NCI-H1092 (cell line): ENCODE measurements around the gene PPP1R13L.
"Not testable (repeated sequence)": the region's sequence is repeated elsewhere in the genome, so short reads cannot be mapped to it uniquely, and the experiment has no call there.

Experiments
- DNase-seq: peaks from one replicate; lab custom pipeline; 2025; lab: John Stamatoyannopoulos, UW

The PPP1R13L gene

DNA sequence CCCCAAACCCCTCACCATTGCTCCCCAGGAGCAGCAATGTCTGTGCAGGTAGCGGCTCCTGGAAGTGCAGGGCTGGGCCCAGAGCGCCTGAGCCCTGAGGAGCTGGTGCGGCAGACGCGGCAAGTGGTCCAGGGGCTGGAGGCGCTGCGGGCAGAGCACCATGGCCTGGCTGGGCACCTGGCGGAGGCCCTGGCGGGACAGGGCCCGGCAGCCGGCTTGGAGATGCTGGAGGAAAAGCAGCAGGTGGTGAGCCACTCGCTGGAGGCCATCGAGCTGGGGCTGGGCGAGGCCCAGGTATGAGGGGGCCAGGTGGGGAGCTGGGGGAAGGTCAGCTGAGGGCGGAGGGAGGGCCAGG, 59.4 kb downstream of the PPP1R13L start:
- no peak for DNase-seq

DNA sequence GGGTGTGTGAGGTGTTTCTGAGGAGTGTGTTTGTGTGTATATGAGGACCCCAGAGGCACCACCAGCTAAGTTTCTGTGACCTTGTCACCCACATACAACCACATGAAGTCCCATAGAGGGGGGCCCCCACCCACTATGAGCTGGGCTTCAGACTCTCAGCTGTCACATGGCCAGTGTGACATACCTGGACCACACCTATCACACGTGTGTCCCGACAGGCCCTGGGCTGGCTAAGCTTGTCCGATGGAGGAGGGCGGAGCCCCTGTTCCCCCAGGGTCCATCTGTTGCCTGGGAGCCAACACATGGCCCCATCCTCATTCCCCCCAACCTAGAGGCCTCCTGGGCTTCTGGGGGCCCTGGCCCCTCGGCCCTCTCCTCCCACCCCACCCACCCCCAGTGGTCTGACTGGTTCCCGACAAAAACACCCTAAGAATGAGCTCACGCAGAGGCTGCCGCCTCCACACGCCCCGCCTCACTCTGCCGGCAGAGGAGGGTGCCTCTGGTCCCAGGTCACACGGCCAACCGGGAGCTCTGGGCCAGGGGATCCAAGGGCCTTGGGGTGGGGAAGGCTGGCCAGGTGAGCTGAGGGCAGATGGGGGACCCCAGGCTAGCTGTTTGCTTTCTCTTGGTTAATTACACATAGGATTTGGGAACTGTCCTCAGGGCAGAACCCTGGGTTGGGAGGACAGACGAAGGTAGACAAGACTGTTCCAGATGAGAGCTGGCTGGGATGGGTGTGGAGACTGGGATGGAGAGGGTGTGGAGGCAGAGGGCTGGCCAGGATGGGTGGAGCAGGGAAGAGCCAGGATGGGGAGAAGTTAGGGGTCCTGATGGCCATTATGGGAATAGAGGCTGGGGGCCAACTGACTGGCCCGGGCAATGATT, 60.0 kb downstream of the PPP1R13L start:
- no peak for DNase-seq

DNA sequence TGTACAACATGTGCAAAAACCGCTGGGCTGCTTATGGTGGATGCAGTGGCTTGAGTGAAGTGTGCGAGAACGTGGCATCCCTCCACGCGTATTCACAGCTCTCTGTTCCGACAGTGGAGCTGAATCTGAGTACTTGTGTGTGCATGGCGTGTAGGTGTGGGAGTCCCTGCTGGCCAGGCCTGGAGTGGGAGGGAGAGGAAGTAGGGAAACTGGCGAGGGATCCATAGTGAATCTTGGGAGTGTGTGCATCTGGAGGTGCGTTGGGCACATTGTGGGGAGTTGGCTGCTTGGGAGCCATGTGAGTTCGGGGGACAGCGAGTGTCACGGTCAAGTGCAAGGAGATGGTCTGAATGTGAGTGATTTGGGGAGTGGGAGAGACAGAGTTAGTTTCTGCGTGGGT, 62.0 kb downstream of the PPP1R13L start:
- no peak for DNase-seq

DNA sequence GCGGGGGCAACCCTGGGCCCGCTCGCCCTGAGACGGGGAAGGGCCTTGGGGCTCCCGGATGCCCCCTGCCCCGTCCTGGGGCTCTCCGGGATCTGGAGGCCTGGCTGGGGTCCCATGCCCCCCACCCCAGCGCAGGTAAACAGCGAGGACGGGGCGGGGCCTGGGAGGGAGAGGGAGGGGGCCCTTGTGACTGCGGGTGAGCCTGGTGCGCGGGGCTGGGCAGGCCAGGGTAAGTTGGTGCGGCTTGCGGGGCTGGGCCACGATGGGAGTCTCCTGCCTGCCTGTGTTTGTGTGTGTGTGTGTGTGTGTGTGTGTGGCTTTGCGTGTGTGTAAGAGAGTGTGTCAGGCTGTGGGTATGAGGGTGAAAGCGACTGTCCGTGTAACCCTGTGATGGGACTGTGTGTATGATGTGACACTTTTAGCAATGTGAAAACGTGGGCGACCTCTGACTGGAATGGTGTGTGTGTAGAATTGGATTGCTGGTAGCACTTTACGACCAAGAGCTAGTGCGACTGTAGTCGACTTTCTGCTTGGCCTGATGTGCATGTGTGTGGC, 63.9 kb downstream of the PPP1R13L start:
- DNase-seq, result no peak

DNA sequence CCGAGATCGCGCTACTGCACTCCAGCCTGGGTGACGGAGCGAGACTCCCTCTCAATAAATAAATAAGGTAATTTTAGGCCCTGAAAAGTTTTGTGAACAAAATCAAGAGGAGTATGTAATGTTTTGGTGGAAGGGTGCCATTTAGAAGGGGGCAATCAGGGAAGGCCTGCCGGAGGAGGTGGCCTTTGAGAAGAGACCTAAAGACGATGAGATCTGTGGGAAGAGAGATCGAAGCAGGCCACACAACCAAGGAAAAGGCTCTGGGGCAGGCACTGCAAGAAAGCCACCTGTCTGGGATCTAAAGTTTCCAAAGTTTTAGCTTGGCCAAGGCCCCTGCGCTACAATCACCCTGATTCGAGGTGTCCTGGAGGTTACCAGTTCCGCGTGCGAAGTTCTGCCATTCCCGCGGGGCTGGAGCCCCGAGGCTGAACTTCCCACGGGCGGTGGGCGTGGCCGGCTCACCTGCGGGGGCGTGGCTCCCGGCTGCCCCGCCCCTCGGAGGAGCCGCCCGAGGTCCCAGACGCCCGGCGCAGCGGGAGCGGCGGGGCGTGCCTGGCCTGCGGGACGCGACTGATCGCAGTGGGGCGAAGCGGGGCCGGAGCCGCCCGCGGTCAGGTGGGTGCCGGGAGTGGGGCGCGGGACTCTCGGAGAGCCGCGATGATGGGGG, 64.5 kb downstream of the PPP1R13L start, which contains the start of gene KLC3:
Gene KLC3, plus strand, starts transcription at position 519 of the 667 bp plus-strand sequence. CDS start 4,792 bp downstream, outside the sequence.
- DNase-seq, result no peak

DNA sequence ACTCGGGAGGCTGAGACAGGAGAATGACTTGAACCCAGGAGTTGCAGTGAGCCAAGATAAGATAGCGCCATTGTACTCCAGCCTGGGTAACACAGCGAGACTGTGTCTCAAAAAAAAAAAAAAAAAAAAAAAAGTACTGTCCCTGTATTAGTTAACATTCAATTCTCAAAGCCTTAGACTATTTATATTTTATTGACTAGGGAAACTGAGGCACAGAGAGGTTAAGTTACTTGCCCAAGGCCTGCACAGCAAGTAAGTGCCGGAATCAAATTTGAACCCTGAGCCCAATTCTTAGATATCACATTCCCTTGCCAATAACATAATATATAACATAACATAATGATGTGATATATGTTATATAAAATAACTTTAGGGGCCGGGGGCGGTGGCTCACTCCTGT, 65.2 kb downstream of the PPP1R13L start:
- no peak for DNase-seq

DNA sequence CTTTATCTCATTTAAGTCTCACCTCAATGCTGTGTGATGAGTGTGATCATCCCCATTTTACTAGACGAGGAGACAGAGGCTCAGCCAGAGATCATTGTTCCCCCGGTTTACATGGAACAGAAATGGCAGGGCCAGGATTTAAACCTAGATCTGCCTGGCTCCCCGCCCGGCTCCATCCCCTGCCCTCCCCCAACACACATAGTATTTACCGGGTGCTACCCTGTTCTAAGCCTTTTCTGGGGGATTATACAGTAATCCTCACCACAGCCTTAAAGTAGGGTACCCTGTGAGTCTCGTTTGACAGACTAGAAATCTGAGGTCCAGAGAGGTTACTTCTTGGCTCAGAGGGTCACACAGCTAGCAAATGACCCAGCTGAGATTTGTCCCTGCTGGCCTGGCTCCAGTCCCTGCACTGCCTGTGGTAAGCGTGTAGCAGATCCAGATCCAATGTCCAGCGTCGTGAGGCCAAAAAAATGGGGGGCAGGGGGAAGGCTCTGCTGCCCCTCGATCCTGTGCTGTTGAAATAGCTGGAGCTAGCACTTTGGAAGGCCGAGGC, 68.1 kb downstream of the PPP1R13L start:
- DNase-seq, result no peak

DNA sequence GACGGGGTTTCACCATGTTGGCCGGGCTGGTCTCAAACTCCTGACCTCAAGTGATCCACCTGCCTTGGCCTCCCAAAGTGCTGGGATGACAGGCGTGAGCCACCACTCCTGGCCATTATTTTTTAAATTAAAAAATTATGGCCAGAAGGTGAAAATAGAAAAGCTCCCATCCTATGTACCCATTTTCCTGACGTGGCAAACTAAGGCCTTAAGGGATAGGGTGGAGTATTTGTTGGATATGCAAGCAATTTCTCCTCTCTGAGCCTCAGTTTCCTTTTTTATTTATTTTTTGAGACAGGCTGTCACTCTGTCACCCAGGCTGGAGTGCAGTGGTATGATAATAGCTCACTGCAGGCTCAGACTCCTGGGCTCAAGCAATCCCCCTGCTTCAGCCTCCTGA, 70.0 kb downstream of the PPP1R13L start:
- DNase-seq, result not testable (repeated sequence)

DNA sequence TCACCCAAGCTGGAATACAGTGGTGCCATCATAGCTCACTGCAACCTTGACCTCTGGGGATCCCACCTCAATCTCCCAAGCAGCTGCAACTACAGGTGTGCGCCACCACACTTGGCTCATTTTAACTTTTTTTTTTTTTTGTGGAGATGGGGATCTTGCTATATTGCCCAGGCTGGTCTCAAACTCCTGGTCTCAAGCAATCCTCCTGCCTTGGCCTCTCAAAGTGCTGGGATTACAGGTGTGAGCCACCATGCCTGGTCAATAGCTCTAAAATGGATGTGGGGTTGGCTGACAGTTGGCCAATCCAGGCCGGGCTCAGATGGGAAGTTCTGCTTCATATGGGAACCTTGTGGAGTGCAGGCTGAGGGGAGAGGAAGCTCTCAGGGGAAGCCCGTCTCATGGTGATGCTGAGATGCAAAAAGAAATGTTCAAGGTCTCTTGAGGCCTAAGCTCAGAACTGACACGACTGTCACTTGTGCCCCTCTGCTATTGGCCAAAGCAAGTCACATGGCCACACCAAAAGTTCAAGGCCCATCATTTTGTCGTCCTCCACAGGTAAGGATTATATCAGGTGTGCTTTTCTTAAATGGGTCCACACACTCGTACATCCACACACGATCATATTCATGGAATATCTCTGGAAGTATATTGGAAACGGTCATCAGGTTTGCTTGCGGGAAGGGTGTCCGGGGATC, 71.1 kb downstream of the PPP1R13L start:
- DNase-seq, result no peak

DNA sequence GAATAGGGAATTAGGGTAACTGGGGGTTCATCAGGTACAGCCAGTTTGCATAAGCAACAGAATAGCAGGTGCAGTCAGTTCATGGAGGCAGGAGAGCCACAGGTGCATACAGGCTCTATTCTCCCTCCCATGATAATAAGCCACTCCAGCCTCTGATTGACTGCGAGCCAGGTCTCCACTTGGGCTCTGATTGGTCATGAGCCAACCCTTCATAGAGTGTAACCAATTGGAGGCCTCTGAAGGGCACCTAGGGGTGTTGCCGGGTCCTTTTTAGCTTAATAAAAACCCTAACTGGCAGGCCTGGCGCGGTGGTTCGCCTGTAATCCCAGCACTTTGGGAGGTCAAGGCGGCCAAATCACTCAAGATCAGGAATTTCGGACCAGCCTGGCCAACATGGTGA, 73.5 kb downstream of the PPP1R13L start:
- DNase-seq, result no peak
